ENCODE measurements around the gene RNF43. TPM values are rescaled to one million over a fixed set of nuclear protein-coding genes. Genes with fewer than 3 reads are reported as not detected.

Gene RNF43
- polyA plus RNA-seq, 1 donor from 2014 or later: not detected

- Histone ChIP-seq H3K9me3 (ENCODE audit: low read length) (no peaks in the 10 kb centered on the region), H4K20me1 (ENCODE audit: insufficient read depth) (no peaks in the 10 kb centered on the region), H3K36me3 (ENCODE audit: insufficient read depth, low read length) (no peaks in the 10 kb centered on the region), H3K27me3 (ENCODE audit: insufficient read depth, low read depth, low read length) (no peaks in the 10 kb centered on the region), H3K9ac (ENCODE audit: low read length) (no peak overlapping the region), H3K27ac (ENCODE audit: low read length) (no peak overlapping the region), H2AFZ (ENCODE audit: low read depth, low read length) (no peak overlapping the region), H3K9me2 (ENCODE audit: insufficient read depth, low read length) (no peaks in the 10 kb centered on the region), H3K79me2 (replicated peaks; ENCODE audit: insufficient read depth, low read length) (no peaks in the 10 kb centered on the region), H3K4me2 (ENCODE audit: low read length) (no peak overlapping the region), H3F3A (ENCODE audit: insufficient read depth, low read length, poor library complexity, severe bottlenecking) (no peaks in the 10 kb centered on the region), H3K4me3 (ENCODE audit: low read length) (no peak overlapping the region)
- TF ChIP-seq REST (IDR thresholded peaks at IDR 0.05; ENCODE audit: borderline replicate concordance) (no peak), EZH2 (IDR thresholded peaks at IDR 0.05; ENCODE audit: borderline replicate concordance, insufficient read depth, low read length, poor library complexity, severe bottlenecking) (no peak), POLR2AphosphoS5 (IDR thresholded peaks at IDR 0.05) (no peak), EP300 (conservative IDR thresholded peaks at IDR 0.05; ENCODE audit: poor library complexity, severe bottlenecking) (no peak), MXI1 (conservative IDR thresholded peaks at IDR 0.05; ENCODE audit: poor library complexity, severe bottlenecking) (no peak), SMC3 (conservative IDR thresholded peaks at IDR 0.05; ENCODE audit: poor library complexity) (no peak), RAD21 (conservative IDR thresholded peaks at IDR 0.05) (no peak), TAF1 (IDR thresholded peaks at IDR 0.05; ENCODE audit: low read depth) (no peak)
- TF ChIP-seq, protein P1, sequence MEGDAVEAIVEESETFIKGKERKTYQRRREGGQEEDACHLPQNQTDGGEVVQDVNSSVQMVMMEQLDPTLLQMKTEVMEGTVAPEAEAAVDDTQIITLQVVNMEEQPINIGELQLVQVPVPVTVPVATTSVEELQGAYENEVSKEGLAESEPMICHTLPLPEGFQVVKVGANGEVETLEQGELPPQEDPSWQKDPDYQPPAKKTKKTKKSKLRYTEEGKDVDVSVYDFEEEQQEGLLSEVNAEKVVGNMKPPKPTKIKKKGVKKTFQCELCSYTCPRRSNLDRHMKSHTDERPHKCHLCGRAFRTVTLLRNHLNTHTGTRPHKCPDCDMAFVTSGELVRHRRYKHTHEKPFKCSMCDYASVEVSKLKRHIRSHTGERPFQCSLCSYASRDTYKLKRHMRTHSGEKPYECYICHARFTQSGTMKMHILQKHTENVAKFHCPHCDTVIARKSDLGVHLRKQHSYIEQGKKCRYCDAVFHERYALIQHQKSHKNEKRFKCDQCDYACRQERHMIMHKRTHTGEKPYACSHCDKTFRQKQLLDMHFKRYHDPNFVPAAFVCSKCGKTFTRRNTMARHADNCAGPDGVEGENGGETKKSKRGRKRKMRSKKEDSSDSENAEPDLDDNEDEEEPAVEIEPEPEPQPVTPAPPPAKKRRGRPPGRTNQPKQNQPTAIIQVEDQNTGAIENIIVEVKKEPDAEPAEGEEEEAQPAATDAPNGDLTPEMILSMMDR (IDR thresholded peaks at IDR 0.05; ENCODE audit: poor library complexity, severe bottlenecking): no peak
Measured at GRCh38 chr17:58402047-58402446, 15.3 kb downstream of the RNF43 start.

- H3K79me2 ChIP-seq (replicated peaks; ENCODE audit: insufficient read depth, low read length): no peaks in the 10 kb centered on the region
- H3F3A ChIP-seq (ENCODE audit: insufficient read depth, low read length, poor library complexity, severe bottlenecking): no peaks in the 10 kb centered on the region
- no peak overlapping the region for H3K4me3 ChIP-seq (ENCODE audit: low read length)
- no peaks in the 10 kb centered on the region for H4K20me1 ChIP-seq (ENCODE audit: insufficient read depth)
- no peaks in the 10 kb centered on the region for H3K9me2 ChIP-seq (ENCODE audit: insufficient read depth, low read length)
- no peaks in the 10 kb centered on the region for H3K27me3 ChIP-seq (ENCODE audit: insufficient read depth, low read depth, low read length)
- no peak overlapping the region for H3K4me2 ChIP-seq (ENCODE audit: low read length)
- no peak overlapping the region for H3K27ac ChIP-seq (ENCODE audit: low read length)
- no peaks in the 10 kb centered on the region for H3K36me3 ChIP-seq (ENCODE audit: insufficient read depth, low read length)
- no peak for TF ChIP-seq EP300 (conservative IDR thresholded peaks at IDR 0.05; ENCODE audit: poor library complexity, severe bottlenecking)
- no peak for TF ChIP-seq SMC3 (conservative IDR thresholded peaks at IDR 0.05; ENCODE audit: poor library complexity)
- no peak for TF ChIP-seq MXI1 (conservative IDR thresholded peaks at IDR 0.05; ENCODE audit: poor library complexity, severe bottlenecking)
- no peak for TF ChIP-seq RAD21 (conservative IDR thresholded peaks at IDR 0.05)
- TF ChIP-seq POLR2AphosphoS5 (IDR thresholded peaks at IDR 0.05): no peak
- TF ChIP-seq REST (IDR thresholded peaks at IDR 0.05; ENCODE audit: borderline replicate concordance): no peak
- TF ChIP-seq, protein P1 (IDR thresholded peaks at IDR 0.05; ENCODE audit: poor library complexity, severe bottlenecking): no peak
- no peak for TF ChIP-seq EZH2 (IDR thresholded peaks at IDR 0.05; ENCODE audit: borderline replicate concordance, insufficient read depth, low read length, poor library complexity, severe bottlenecking)
- no peak for TF ChIP-seq TAF1 (IDR thresholded peaks at IDR 0.05; ENCODE audit: low read depth)
- no peak overlapping the region for H3K9ac ChIP-seq (ENCODE audit: low read length)
- no peaks in the 10 kb centered on the region for H3K9me3 ChIP-seq (ENCODE audit: low read length)
- no peak overlapping the region for H2AFZ ChIP-seq (ENCODE audit: low read depth, low read length)
Measured at GRCh38 chr17:58401287-58401686, 16.0 kb downstream of the RNF43 start.

Data from neural cell (in vitro differentiated cells).